Measurements from ENCODE around the gene FNTB. TPM values are rescaled to one million over a fixed set of nuclear protein-coding genes. Genes with fewer than 3 reads are reported as not detected.

The FNTB gene
- total and polyA plus RNA-seq, 3 experiments from 2014 or later = 8.3 to 14.8 (median 14.3) TPM

DNA sequence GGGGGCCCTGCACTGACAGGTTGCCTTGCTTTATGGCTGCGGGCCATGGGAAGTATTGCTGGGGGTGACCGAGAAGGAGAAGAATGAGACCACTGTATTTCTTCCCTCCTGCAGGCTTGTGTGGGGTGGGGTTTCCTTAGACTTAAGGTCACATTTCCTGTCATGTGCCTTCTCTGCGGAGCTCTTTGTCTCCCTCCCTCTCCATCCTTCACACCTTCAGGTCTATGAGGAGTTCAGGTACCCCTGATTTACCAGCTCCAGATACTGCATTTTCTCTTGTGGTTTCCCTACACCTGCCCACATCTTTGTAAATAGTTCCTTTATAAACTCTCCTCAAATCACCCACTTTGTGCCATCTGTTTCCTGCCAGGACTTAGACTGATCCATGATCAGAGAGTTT is 3.6 kb downstream of the FNTB start:
- peaks cover 0 to 2% of the 10 kb centered on the region in 2 donors for H3K27me3 Mint-ChIP-seq
- H3K4me1 Mint-ChIP-seq = peaks cover 52 to 66% (median 58%) of the 10 kb centered on the region in 3 donors
- H3K9me3 ChIP-seq (ENCODE audit: low read length) = no peaks in the 10 kb centered on the region
- peaks cover 0 to 2% (median 0%) of the 10 kb centered on the region in 5 donors for H3K9me3 Mint-ChIP-seq
- peak overlapping the region; percentile 36 to 79 (median 73) for H3K4me3 Mint-ChIP-seq
- H3K27ac Mint-ChIP-seq = peak overlapping the region; percentile 57 to 93 (median 67)
- ChIA-PET POLR2A (interaction anchor here (0.9 kb wide), 1 partner anchor 10 kb away, joined by 3 read pairs; no protein-coding TSS in a partner anchor), CTCF (interaction anchor here (1.0 to 1.8 kb wide), 2 partner anchors 99 to 167 kb away, joined by 3 to 4 read pairs; no protein-coding TSS in a partner anchor)
- peaks cover 0 to 5% (median 2%) of the 10 kb centered on the region in 3 donors for H3K36me3 Mint-ChIP-seq
- no peak overlapping the region for H3K27ac ChIP-seq (ENCODE audit: low read depth, low read length)
- DNase-seq = peak in 2 of 5 donors; percentile 34
- H3K36me3 ChIP-seq (ENCODE audit: insufficient read depth, low read length) = no peaks in the 10 kb centered on the region
- H3K4me1 ChIP-seq (ENCODE audit: insufficient read depth, low read length) = peaks cover 38% of the 10 kb centered on the region
- peak overlapping the region; percentile 16 for H3K4me3 ChIP-seq (ENCODE audit: low read length)
- no peaks in the 10 kb centered on the region for H3K27me3 ChIP-seq (ENCODE audit: insufficient read depth, low read length, poor library complexity, severe bottlenecking)

DNA sequence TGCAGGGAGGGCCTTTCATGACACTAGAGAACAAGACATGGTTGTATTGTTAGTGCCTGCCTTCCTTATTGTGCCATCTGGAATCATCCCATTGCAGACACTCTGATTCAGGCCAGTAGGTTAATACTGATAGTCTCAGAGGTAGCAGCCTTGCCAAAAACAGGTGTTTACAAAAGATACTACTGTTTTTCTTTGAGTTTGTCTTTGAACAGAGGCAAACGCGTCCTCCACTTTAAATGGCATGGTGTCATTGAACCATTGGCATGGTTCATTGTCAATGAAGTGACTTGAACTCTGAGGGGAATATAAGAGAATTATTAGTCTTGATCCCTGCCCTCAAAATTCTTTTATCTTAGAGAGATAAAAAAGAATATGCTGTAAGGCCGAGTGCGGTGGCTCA is 4.2 kb downstream of the FNTB start:
- ChIA-PET CTCF (interaction anchor here (1.8 kb wide), 1 partner anchor 168 kb away, joined by 4 read pairs; no protein-coding TSS in a partner anchor), POLR2A (interaction anchor here (0.9 kb wide), 1 partner anchor 10 kb away, joined by 3 read pairs; no protein-coding TSS in a partner anchor)
- Mint-ChIP-seq H3K9me3 (peaks cover 0 to 2% (median 0%) of the 10 kb centered on the region in 5 donors), H3K27ac (peak overlapping the region in 5 of 8 donors; percentile 57 to 95 (median 75)), H3K36me3 (peaks cover 0 to 5% (median 2%) of the 10 kb centered on the region in 3 donors), H3K4me3 (peak overlapping the region in 3 of 7 donors; percentile 36 to 79 (median 56)), H3K27me3 (no peaks in the 10 kb centered on the region), H3K4me1 (peaks cover 51 to 66% (median 58%) of the 10 kb centered on the region in 3 donors)
- Histone ChIP-seq H3K27me3 (ENCODE audit: insufficient read depth, low read length, poor library complexity, severe bottlenecking) (no peaks in the 10 kb centered on the region), H3K36me3 (ENCODE audit: insufficient read depth, low read length) (no peaks in the 10 kb centered on the region), H3K4me1 (ENCODE audit: insufficient read depth, low read length) (peaks cover 36% of the 10 kb centered on the region), H3K9me3 (ENCODE audit: low read length) (no peaks in the 10 kb centered on the region), H3K27ac (ENCODE audit: low read depth, low read length) (no peak overlapping the region), H3K4me3 (ENCODE audit: low read length) (no peak overlapping the region)
- DNase-seq = no peak

DNA sequence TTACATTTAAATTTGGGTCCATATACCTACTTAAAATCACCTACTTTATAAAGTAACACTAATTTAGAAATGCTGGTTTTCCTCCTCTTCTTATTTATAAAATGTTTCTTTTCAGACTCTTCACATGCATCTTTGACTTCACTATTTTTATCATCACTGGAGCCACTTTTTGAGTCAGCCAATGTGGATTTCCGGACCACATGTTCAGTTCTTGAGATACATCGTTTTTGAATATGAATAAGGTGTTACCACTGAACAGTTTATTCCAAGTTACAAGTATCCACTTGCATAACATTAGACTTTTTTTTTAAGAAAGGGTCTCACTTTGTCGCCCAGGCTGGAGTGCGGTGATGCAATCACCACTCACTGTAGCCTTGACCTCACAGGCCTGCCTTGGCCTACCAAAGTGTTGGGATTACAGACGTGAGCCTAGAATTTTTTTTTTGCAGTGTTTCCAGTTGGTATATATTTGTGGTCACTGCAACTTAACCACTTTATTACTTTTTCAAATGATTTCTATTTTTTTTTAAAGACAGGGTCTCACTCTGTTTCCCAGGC is 5.7 kb downstream of the FNTB start:
- H3K4me1 Mint-ChIP-seq = peaks cover 47 to 57% (median 56%) of the 10 kb centered on the region in 3 donors

DNA sequence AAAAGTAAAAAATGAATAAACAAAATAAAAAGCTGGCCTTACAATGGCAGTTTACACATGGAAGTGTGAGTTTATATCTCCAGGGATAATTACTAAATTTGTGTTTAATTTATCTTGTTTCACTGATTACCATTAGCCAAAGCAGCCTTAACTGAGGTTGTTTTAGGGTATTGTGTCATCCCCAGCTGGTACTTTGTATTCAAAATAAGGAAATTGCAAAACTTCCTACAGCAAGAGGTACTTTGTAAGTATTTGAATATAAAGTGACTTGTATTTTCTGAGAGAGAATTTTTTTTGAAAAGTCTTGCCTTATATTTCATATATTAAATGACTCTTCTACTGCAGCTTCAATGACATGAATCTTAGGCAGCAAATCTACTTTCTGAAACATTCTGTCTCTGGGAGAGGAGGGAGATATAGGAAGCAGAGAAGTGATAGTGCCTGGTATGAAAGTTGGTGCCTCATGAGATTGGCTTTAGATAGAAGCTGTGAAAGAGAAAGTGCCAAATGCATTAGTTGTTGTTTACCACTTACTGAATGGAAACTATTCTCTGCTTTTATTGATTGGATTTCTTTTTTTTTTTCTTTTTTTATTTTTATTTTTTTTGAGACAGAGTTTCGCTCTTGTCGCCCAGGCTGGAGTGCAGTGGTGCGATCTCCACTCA is 6.7 kb downstream of the FNTB start:
- H3K4me3 Mint-ChIP-seq = peak overlapping the region in 1 of 7 donors; percentile 4

More for the DNA sequence above, 5.7 kb downstream of the FNTB start:
- H3K4me3 Mint-ChIP-seq = no peak overlapping the region
- no peaks in the 10 kb centered on the region for H3K9me3 ChIP-seq (ENCODE audit: low read length)
- no peaks in the 10 kb centered on the region for H3K36me3 ChIP-seq (ENCODE audit: insufficient read depth, low read length)
- peaks cover 0 to 2% (median 0%) of the 10 kb centered on the region in 3 donors for H3K36me3 Mint-ChIP-seq
- H3K9me3 Mint-ChIP-seq = peaks cover 0 to 2% (median 0%) of the 10 kb centered on the region in 5 donors
- no peak overlapping the region for H3K4me3 ChIP-seq (ENCODE audit: low read length)
- H3K27ac Mint-ChIP-seq = peak overlapping the region in 4 of 8 donors; percentile 11 to 76 (median 46)
- DNase-seq = no peak
- no peaks in the 10 kb centered on the region for H3K27me3 ChIP-seq (ENCODE audit: insufficient read depth, low read length, poor library complexity, severe bottlenecking)
- no peak overlapping the region for H3K27ac ChIP-seq (ENCODE audit: low read depth, low read length)
- no peaks in the 10 kb centered on the region for H3K27me3 Mint-ChIP-seq
- peaks cover 29% of the 10 kb centered on the region for H3K4me1 ChIP-seq (ENCODE audit: insufficient read depth, low read length)
- POLR2A ChIA-PET = no interaction called here
- CTCF ChIA-PET = interaction anchor here (0.9 to 1.1 kb wide), 2 partner anchors 27 to 110 kb away, joined by 3 to 4 read pairs; partner anchors contain the start of gene MAX

DNA sequence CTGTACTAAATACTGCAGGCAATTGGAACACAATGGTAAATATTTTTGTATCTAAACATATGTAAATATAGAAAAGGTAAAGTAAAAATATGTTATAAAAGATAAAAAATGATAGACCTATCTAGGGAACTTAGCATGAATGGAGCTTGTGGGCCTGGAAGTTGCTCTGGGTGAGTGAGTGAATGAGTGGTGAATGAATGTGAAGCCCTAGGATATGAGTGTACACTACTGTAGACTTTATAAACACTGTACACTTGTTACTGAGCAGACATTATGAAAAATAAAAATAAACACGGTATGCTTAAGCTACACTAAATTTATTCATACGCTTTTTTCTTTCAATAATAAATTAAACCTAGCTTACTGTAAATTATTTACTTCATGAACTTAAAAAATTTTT is 7.8 kb downstream of the FNTB start:
- DNase-seq = no peak
- Mint-ChIP-seq H3K4me1 (peaks cover 38 to 52% (median 49%) of the 10 kb centered on the region in 3 donors), H3K36me3 (peaks cover 0 to 2% (median 0%) of the 10 kb centered on the region in 3 donors), H3K4me3 (no peak overlapping the region), H3K27ac (no peak overlapping the region), H3K27me3 (no peaks in the 10 kb centered on the region), H3K9me3 (peaks cover 0 to 2% (median 0%) of the 10 kb centered on the region in 5 donors)
- H3K27ac ChIP-seq (ENCODE audit: low read depth, low read length) = no peak overlapping the region
- ChIA-PET POLR2A (no interaction called here), CTCF (interaction anchor here (1.4 kb wide), 2 partner anchors 10 to 11 kb away, joined by 3 to 4 read pairs; no protein-coding TSS in a partner anchor)
- no peaks in the 10 kb centered on the region for H3K27me3 ChIP-seq (ENCODE audit: insufficient read depth, low read length, poor library complexity, severe bottlenecking)
- no peak overlapping the region for H3K4me3 ChIP-seq (ENCODE audit: low read length)
- H3K9me3 ChIP-seq (ENCODE audit: low read length) = no peaks in the 10 kb centered on the region
- peaks cover 15% of the 10 kb centered on the region for H3K4me1 ChIP-seq (ENCODE audit: insufficient read depth, low read length)
- H3K36me3 ChIP-seq (ENCODE audit: insufficient read depth, low read length) = no peaks in the 10 kb centered on the region

More for the DNA sequence above, 6.7 kb downstream of the FNTB start:
- Mint-ChIP-seq H3K4me1 (peaks cover 44 to 61% (median 56%) of the 10 kb centered on the region in 3 donors), H3K36me3 (peaks cover 0 to 2% (median 0%) of the 10 kb centered on the region in 3 donors), H3K27ac (peak overlapping the region in 2 of 8 donors; percentile 24 to 69), H3K9me3 (peaks cover 0 to 2% (median 0%) of the 10 kb centered on the region in 5 donors), H3K27me3 (no peaks in the 10 kb centered on the region)
- Histone ChIP-seq H3K36me3 (ENCODE audit: insufficient read depth, low read length) (no peaks in the 10 kb centered on the region), H3K27ac (ENCODE audit: low read depth, low read length) (no peak overlapping the region), H3K9me3 (ENCODE audit: low read length) (no peaks in the 10 kb centered on the region), H3K4me1 (ENCODE audit: insufficient read depth, low read length) (peaks cover 21% of the 10 kb centered on the region), H3K4me3 (ENCODE audit: low read length) (no peak overlapping the region), H3K27me3 (ENCODE audit: insufficient read depth, low read length, poor library complexity, severe bottlenecking) (no peaks in the 10 kb centered on the region)
- DNase-seq = no peak
- ChIA-PET POLR2A (no interaction called here), CTCF (interaction anchor here (1.4 kb wide), 1 partner anchor 10 kb away, joined by 3 read pairs; no protein-coding TSS in a partner anchor)

DNA sequence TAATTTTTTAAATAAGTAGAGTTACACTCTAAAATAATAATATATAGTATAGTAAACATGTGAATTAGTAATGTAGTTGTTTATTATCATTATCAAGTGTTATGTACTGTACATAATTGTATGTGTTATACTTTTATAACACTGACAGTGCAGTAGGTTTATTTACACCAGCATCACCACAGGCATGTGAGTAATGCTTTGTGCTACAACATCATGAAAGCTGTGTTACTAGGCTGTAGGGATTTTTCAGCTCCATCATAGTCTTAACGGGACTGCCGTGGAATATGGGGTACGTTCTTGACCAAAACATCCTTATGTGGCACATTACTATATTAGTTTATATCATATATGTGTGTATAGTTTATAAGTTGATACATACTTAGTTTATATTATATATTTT is 8.6 kb downstream of the FNTB start:
- Histone ChIP-seq H3K9me3 (ENCODE audit: low read length) (no peaks in the 10 kb centered on the region), H3K4me1 (ENCODE audit: insufficient read depth, low read length) (peaks cover 8% of the 10 kb centered on the region), H3K27me3 (ENCODE audit: insufficient read depth, low read length, poor library complexity, severe bottlenecking) (no peaks in the 10 kb centered on the region), H3K4me3 (ENCODE audit: low read length) (no peak overlapping the region), H3K36me3 (ENCODE audit: insufficient read depth, low read length) (no peaks in the 10 kb centered on the region), H3K27ac (ENCODE audit: low read depth, low read length) (no peak overlapping the region)
- Mint-ChIP-seq H3K27me3 (no peaks in the 10 kb centered on the region), H3K4me3 (no peak overlapping the region), H3K4me1 (peaks cover 30 to 45% (median 41%) of the 10 kb centered on the region in 3 donors), H3K36me3 (peaks cover 0 to 2% (median 0%) of the 10 kb centered on the region in 3 donors), H3K9me3 (no peaks in the 10 kb centered on the region), H3K27ac (no peak overlapping the region)
- CTCF ChIA-PET = interaction anchor here (1.4 kb wide), 1 partner anchor 11 kb away, joined by 4 read pairs; no protein-coding TSS in a partner anchor
- POLR2A ChIA-PET = no interaction called here
- DNase-seq = no peak

DNA sequence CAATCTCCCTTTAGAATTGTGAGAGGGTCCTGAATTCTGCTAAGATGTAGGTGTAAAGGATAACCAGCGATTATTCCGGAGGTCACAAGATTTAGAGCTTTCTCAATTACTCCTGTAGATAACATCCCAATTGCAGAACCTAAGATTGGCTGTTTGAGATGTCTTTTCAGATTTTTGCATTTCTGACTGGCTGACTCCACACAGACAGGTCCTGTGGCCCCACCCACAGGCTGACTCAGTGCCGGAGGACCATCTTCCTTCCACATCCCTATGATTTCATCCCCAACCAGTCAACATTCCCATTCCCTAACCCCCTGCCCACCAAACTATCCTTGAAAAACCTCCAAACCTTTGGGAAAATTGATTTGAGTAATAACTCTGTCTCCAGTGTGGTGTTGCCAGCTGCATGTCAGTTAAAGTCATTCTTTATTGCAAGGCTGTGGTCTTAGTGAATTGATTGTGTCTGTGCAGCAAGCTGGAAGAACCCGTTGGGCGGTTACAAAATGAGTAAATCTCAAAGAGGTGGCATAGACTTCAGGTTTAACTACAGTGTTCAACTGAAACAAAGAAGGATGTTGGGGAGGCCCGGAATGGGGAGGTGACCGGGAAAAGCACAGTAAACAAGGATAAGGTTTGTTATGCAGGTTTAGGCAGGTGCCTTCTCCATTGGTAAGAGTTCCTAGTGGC is 10.6 kb downstream of the FNTB start:
- POLR2A ChIA-PET = no interaction called here
- H3K4me1 Mint-ChIP-seq = peaks cover 16 to 25% (median 24%) of the 10 kb centered on the region in 3 donors
- CTCF ChIA-PET = no interaction called here
- Histone ChIP-seq H3K27me3 (ENCODE audit: insufficient read depth, low read length, poor library complexity, severe bottlenecking) (no peaks in the 10 kb centered on the region), H3K9me3 (ENCODE audit: low read length) (no peaks in the 10 kb centered on the region), H3K27ac (ENCODE audit: low read depth, low read length) (no peak overlapping the region), H3K4me1 (ENCODE audit: insufficient read depth, low read length) (no peaks in the 10 kb centered on the region), H3K4me3 (ENCODE audit: low read length) (no peak overlapping the region), H3K36me3 (ENCODE audit: insufficient read depth, low read length) (no peaks in the 10 kb centered on the region)
- H3K36me3 Mint-ChIP-seq = peaks cover 0 to 2% (median 0%) of the 10 kb centered on the region in 3 donors
- H3K27me3 Mint-ChIP-seq = no peaks in the 10 kb centered on the region
- H3K9me3 Mint-ChIP-seq = no peaks in the 10 kb centered on the region
- DNase-seq = no peak
- H3K4me3 Mint-ChIP-seq = peak overlapping the region in 6 of 7 donors; percentile 75 to 86 (median 78)
- H3K27ac Mint-ChIP-seq = peak overlapping the region in 7 of 8 donors; percentile 18 to 85 (median 52)

Data from CD8-positive, alpha-beta memory T cell (primary cell).